Measurements from ENCODE around the gene SULT2B1.
"Not testable (repeated sequence)": the region's sequence is repeated elsewhere in the genome, so short reads cannot be mapped to it uniquely, and the experiment has no call there.

SULT2B1 gene

GRCh38 chr19:48530066-48530720, 21.8 kb upstream of the SULT2B1 start:
- DNase-seq: no peak

GRCh38 chr19:48530770-48531169, 21.2 kb upstream of the SULT2B1 start:
- DNase-seq: no peak

GRCh38 chr19:48533770-48534169, 18.2 kb upstream of the SULT2B1 start:
- no peak for DNase-seq

- DNase-seq: no peak
These were observed 14.4 kb upstream of the SULT2B1 start for GRCh38 chr19:48537541-48537940.

GRCh38 chr19:48538057-48538456, 13.9 kb upstream of the SULT2B1 start:
- not testable (repeated sequence) for DNase-seq

- DNase-seq: peak; percentile 99
These were observed 12.4 kb upstream of the SULT2B1 start for GRCh38 chr19:48539503-48540096.

- DNase-seq: peak; percentile 31
These were observed 11.9 kb upstream of the SULT2B1 start for GRCh38 chr19:48540110-48540509.

- no peak for DNase-seq
These were observed 10.2 kb upstream of the SULT2B1 start for GRCh38 chr19:48541813-48542212.

GRCh38 chr19:48543121-48543710, 8.8 kb upstream of the SULT2B1 start:
- peak; percentile 84 for DNase-seq

GRCh38 chr19:48544856-48545750, 6.9 kb upstream of the SULT2B1 start:
- no peak for DNase-seq

- no peak for DNase-seq
These were observed 4.2 kb upstream of the SULT2B1 start for GRCh38 chr19:48547722-48548121.

- no peak for DNase-seq
These were observed 3.6 kb upstream of the SULT2B1 start for GRCh38 chr19:48548253-48548911.

GRCh38 chr19:48549380-48549779, 2.6 kb upstream of the SULT2B1 start:
- no peak for DNase-seq

GRCh38 chr19:48552406-48553322, 692 bp downstream of the SULT2B1 start:
- DNase-seq: no peak

GRCh38 chr19:48553676-48554384, 1.9 kb downstream of the SULT2B1 start:
- DNase-seq: no peak

- no peak for DNase-seq
These were observed 2.6 kb downstream of the SULT2B1 start for GRCh38 chr19:48554385-48555091.

GRCh38 chr19:48556163-48556562, 4.2 kb downstream of the SULT2B1 start:
- no peak for DNase-seq

- DNase-seq: no peak
These were observed 4.9 kb downstream of the SULT2B1 start for GRCh38 chr19:48556825-48557224.

- DNase-seq: no peak
These were observed 6.2 kb downstream of the SULT2B1 start for GRCh38 chr19:48558018-48558684.

GRCh38 chr19:48560095-48560530, 8.1 kb downstream of the SULT2B1 start:
- no peak for DNase-seq
